Mesothelial cell of epicardium (in vitro differentiated cells): ENCODE data around the gene SGMS1. TPM values are rescaled to one million over a fixed set of nuclear protein-coding genes. Genes with fewer than 3 reads are reported as not detected.

Experiments used
- DNase-seq, 2 experiments: peaks; one replicate each; pipeline ENCODE4 v3.0.0; 2021; ENCODE audit warnings: low spot score in 2 of 2; ENCODE audit not compliant: unreplicated experiment in 2 of 2
- H3K27ac Mint-ChIP-seq: 2 replicates; pipeline ENCODE4 v1.8.0; 2021; ENCODE audit warnings: mixed read lengths
- H3K27me3 Mint-ChIP-seq: 2 replicates; pipeline ENCODE4 v1.8.0; 2021; ENCODE audit warnings: low read depth, mixed read lengths
- H3K36me3 Mint-ChIP-seq: 2 replicates; pipeline ENCODE4 v1.8.0; 2021; ENCODE audit warnings: mixed read lengths
- H3K4me1 Mint-ChIP-seq: 2 replicates; pipeline ENCODE4 v1.8.0; 2021; ENCODE audit warnings: mixed read lengths
- H3K4me3 Mint-ChIP-seq: 2 replicates; pipeline ENCODE4 v1.8.0; 2021; ENCODE audit warnings: mild to moderate bottlenecking, moderate library complexity, mixed read lengths
- H3K9me3 Mint-ChIP-seq: 2 replicates; pipeline ENCODE4 v1.8.0; 2021; ENCODE audit warnings: mixed read lengths
- CTCF ChIP-seq: fragments of 200-600 bp; sonication (generic); IDR thresholded peaks from one replicate; pipeline ENCODE4 v1.5.0; 2021; ENCODE audit warnings: antibody characterized with exemption; ENCODE audit not compliant: unreplicated experiment
- total RNA-seq: library from RNA; stranded (reverse); gene quantifications from 3 replicates; pipeline ENCODE4 v1.2.1, GENCODE V29; 2021

Gene SGMS1
- total RNA-seq, 1 donor from 2014 or later: 14.9 TPM

GRCh38 chr10:50315424-50315823 is 308.3 kb downstream of the SGMS1 start:
- no peak for TF ChIP-seq CTCF
- Mint-ChIP-seq H3K4me3 (no peak overlapping the region), H3K4me1 (peaks cover 6% of the 10 kb centered on the region), H3K36me3 (peaks cover 4% of the 10 kb centered on the region), H3K9me3 (peaks cover 9% of the 10 kb centered on the region), H3K27ac (no peak overlapping the region), H3K27me3 (no peaks in the 10 kb centered on the region)
- no peak for DNase-seq

GRCh38 chr10:50314169-50315071 is 309.3 kb downstream of the SGMS1 start:
- TF ChIP-seq CTCF: no peak
- H3K36me3 Mint-ChIP-seq: peaks cover 7% of the 10 kb centered on the region
- no peaks in the 10 kb centered on the region for H3K27me3 Mint-ChIP-seq
- H3K4me1 Mint-ChIP-seq: peaks cover 6% of the 10 kb centered on the region
- H3K27ac Mint-ChIP-seq: no peak overlapping the region
- no peak for DNase-seq
- H3K4me3 Mint-ChIP-seq: no peak overlapping the region
- H3K9me3 Mint-ChIP-seq: peaks cover 9% of the 10 kb centered on the region

- no peak for DNase-seq
- no peak for TF ChIP-seq CTCF
- no peak overlapping the region for H3K27ac Mint-ChIP-seq
- peaks cover 7% of the 10 kb centered on the region for H3K36me3 Mint-ChIP-seq
- no peak overlapping the region for H3K4me3 Mint-ChIP-seq
- peaks cover 6% of the 10 kb centered on the region for H3K4me1 Mint-ChIP-seq
- H3K9me3 Mint-ChIP-seq: peaks cover 9% of the 10 kb centered on the region
- no peaks in the 10 kb centered on the region for H3K27me3 Mint-ChIP-seq
These were observed 311.0 kb downstream of the SGMS1 start for GRCh38 chr10:50312464-50313437.

- no peak overlapping the region for H3K27ac Mint-ChIP-seq
- TF ChIP-seq CTCF: peak; percentile 19
- DNase-seq: no peak
- peaks cover 9% of the 10 kb centered on the region for H3K9me3 Mint-ChIP-seq
- no peaks in the 10 kb centered on the region for H3K4me1 Mint-ChIP-seq
- H3K27me3 Mint-ChIP-seq: no peaks in the 10 kb centered on the region
- peaks cover 7% of the 10 kb centered on the region for H3K36me3 Mint-ChIP-seq
- no peak overlapping the region for H3K4me3 Mint-ChIP-seq
These were observed 313.1 kb downstream of the SGMS1 start for GRCh38 chr10:50310560-50311174.

GRCh38 chr10:50309342-50309741 is 314.4 kb downstream of the SGMS1 start:
- H3K27ac Mint-ChIP-seq: no peak overlapping the region
- peaks cover 7% of the 10 kb centered on the region for H3K36me3 Mint-ChIP-seq

More at GRCh38 chr10:50309342-50309741, 314.4 kb downstream of the SGMS1 start:
- no peaks in the 10 kb centered on the region for H3K4me1 Mint-ChIP-seq
- peaks cover 9% of the 10 kb centered on the region for H3K9me3 Mint-ChIP-seq
- H3K27me3 Mint-ChIP-seq: no peaks in the 10 kb centered on the region
- no peak overlapping the region for H3K4me3 Mint-ChIP-seq
- no peak for TF ChIP-seq CTCF
- DNase-seq: no peak
